ENCODE measurements around the gene CPT1A. TPM values are rescaled to one million over a fixed set of nuclear protein-coding genes. Genes with fewer than 3 reads are reported as not detected.

The CPT1A gene
- polyA plus RNA-seq, 2 donors = 8.4 to 13.8 TPM

DNA sequence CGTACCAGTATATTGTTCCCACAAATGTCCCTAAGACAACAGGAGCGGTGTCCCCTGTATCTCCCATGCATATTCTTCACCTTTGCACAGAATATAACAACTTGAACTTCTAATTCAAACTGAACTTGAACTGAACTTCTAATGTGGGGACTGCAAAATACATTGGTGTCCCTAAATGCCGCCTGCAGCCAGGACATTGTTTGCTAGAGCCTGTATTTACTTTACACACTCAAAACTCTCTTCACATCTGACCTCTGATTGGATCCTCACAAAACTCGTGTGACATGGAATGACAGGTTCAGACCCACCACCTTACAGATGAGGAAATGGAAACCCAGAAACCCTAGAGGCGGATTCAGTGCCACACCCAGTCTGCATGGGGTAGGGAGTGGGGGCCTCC, 6.4 kb downstream of the CPT1A start:
- 73 to 75% methylated on average over 5 of the region's 5 CpGs for WGBS, 2 donors
- peak overlapping the region in 1 of 2 donors; percentile 20 for H3K27ac ChIP-seq (ENCODE audit: low read depth in 2 of 2, low read length in 1 of 2)
- H3K4me1 ChIP-seq (ENCODE audit: control insufficient read depth in 2 of 2, insufficient read depth in 2 of 2, low read length in 1 of 2) = peaks cover 7 to 32% of the 10 kb centered on the region in 2 donors
- H3K9me3 ChIP-seq (ENCODE audit: control insufficient read depth in 2 of 2, insufficient read depth in 1 of 2, low read depth in 1 of 2, low read length in 1 of 2) = no peaks in the 10 kb centered on the region
- no peak overlapping the region for H3K4me3 ChIP-seq (ENCODE audit: low read depth in 1 of 2, low read length in 2 of 2)
- H3K36me3 ChIP-seq (ENCODE audit: control insufficient read depth in 2 of 2, insufficient read depth in 2 of 2, low read length in 1 of 2) = no peaks in the 10 kb centered on the region
- H3K27me3 ChIP-seq (ENCODE audit: control insufficient read depth in 1 of 2, insufficient read depth in 2 of 2, low read length in 2 of 2) = no peaks in the 10 kb centered on the region

GRCh38 chr11:68832476-68833181, 9.1 kb downstream of the CPT1A start:
- H3K27me3 ChIP-seq (ENCODE audit: control insufficient read depth in 1 of 2, insufficient read depth in 2 of 2, low read length in 2 of 2) = no peaks in the 10 kb centered on the region
- peak overlapping the region in 1 of 2 donors; percentile 24 for H3K27ac ChIP-seq (ENCODE audit: low read depth in 2 of 2, low read length in 1 of 2)
- H3K4me3 ChIP-seq (ENCODE audit: low read depth in 1 of 2, low read length in 2 of 2) = no peak overlapping the region
- no peaks in the 10 kb centered on the region for H3K36me3 ChIP-seq (ENCODE audit: control insufficient read depth in 2 of 2, insufficient read depth in 2 of 2, low read length in 1 of 2)
- WGBS, 2 donors = 64 to 65% methylated on average over 8 of the region's 8 CpGs
- peaks cover 4 to 16% of the 10 kb centered on the region in 2 donors for H3K4me1 ChIP-seq (ENCODE audit: control insufficient read depth in 2 of 2, insufficient read depth in 2 of 2, low read length in 1 of 2)
- no peaks in the 10 kb centered on the region for H3K9me3 ChIP-seq (ENCODE audit: control insufficient read depth in 2 of 2, insufficient read depth in 1 of 2, low read depth in 1 of 2, low read length in 1 of 2)

DNA sequence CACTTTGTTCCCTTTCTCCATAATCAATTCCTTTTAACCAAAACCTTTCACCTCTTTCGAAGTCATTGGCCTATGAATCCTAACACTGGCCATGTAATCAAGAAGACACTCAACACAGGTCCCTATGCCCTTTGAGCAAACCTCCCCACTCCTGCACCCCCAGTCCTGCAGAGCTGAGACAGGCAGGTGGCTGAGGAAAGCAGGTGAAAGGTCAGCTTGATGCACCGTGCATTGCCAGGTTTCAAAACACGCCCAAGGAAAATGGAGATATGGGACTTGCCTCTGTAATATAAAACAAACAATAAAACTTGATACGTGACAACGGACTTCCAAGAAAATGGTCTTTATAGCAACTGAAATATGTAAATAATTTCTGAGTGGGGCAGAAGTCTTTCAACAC, 10.6 kb downstream of the CPT1A start:
- H3K27me3 ChIP-seq (ENCODE audit: control insufficient read depth in 1 of 2, insufficient read depth in 2 of 2, low read length in 2 of 2) = no peaks in the 10 kb centered on the region
- no peak overlapping the region for H3K4me3 ChIP-seq (ENCODE audit: low read depth in 1 of 2, low read length in 2 of 2)
- H3K27ac ChIP-seq (ENCODE audit: low read depth in 2 of 2, low read length in 1 of 2) = no peak overlapping the region
- no peaks in the 10 kb centered on the region for H3K36me3 ChIP-seq (ENCODE audit: control insufficient read depth in 2 of 2, insufficient read depth in 2 of 2, low read length in 1 of 2)
- H3K9me3 ChIP-seq (ENCODE audit: control insufficient read depth in 2 of 2, insufficient read depth in 1 of 2, low read depth in 1 of 2, low read length in 1 of 2) = no peaks in the 10 kb centered on the region
- peaks cover 4 to 10% of the 10 kb centered on the region in 2 donors for H3K4me1 ChIP-seq (ENCODE audit: control insufficient read depth in 2 of 2, insufficient read depth in 2 of 2, low read length in 1 of 2)
- 74 to 79% methylated on average over 5 of the region's 5 CpGs for WGBS, 2 donors

GRCh38 chr11:68829581-68829980, 12.1 kb downstream of the CPT1A start:
- H3K27me3 ChIP-seq (ENCODE audit: control insufficient read depth in 1 of 2, insufficient read depth in 2 of 2, low read length in 2 of 2) = no peaks in the 10 kb centered on the region
- no peaks in the 10 kb centered on the region for H3K36me3 ChIP-seq (ENCODE audit: control insufficient read depth in 2 of 2, insufficient read depth in 2 of 2, low read length in 1 of 2)
- no peak overlapping the region for H3K4me3 ChIP-seq (ENCODE audit: low read depth in 1 of 2, low read length in 2 of 2)
- 84 to 93% methylated on average over 15 of the region's 15 CpGs for WGBS, 2 donors
- peaks cover 2 to 4% of the 10 kb centered on the region in 2 donors for H3K4me1 ChIP-seq (ENCODE audit: control insufficient read depth in 2 of 2, insufficient read depth in 2 of 2, low read length in 1 of 2)
- H3K9me3 ChIP-seq (ENCODE audit: control insufficient read depth in 2 of 2, insufficient read depth in 1 of 2, low read depth in 1 of 2, low read length in 1 of 2) = no peaks in the 10 kb centered on the region
- H3K27ac ChIP-seq (ENCODE audit: low read depth in 2 of 2, low read length in 1 of 2) = no peak overlapping the region

DNA sequence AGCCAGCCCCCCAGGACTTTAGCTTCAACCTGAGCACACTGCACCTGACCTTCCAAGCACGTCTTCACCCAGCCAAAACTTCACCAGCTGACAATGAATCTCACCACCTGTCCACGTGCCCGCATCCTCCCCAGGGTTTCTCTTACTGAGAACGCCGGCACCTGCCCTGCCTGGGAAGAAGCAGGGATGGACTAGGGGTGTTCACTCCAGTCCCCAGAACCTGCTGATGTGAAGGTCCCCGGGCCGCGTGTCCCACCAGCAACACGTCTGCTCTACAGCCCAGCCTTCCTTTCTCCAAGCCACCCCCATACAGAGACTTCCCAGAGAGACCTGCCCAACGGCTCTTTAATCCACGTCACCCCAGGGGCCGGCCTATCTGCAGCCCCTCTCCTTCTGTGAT, 12.8 kb downstream of the CPT1A start:
- H3K4me3 ChIP-seq (ENCODE audit: low read depth in 1 of 2, low read length in 2 of 2) = no peak overlapping the region
- peaks cover 2 to 4% of the 10 kb centered on the region in 2 donors for H3K4me1 ChIP-seq (ENCODE audit: control insufficient read depth in 2 of 2, insufficient read depth in 2 of 2, low read length in 1 of 2)
- no peaks in the 10 kb centered on the region for H3K9me3 ChIP-seq (ENCODE audit: control insufficient read depth in 2 of 2, insufficient read depth in 1 of 2, low read depth in 1 of 2, low read length in 1 of 2)
- no peaks in the 10 kb centered on the region for H3K36me3 ChIP-seq (ENCODE audit: control insufficient read depth in 2 of 2, insufficient read depth in 2 of 2, low read length in 1 of 2)
- no peaks in the 10 kb centered on the region for H3K27me3 ChIP-seq (ENCODE audit: control insufficient read depth in 1 of 2, insufficient read depth in 2 of 2, low read length in 2 of 2)
- H3K27ac ChIP-seq (ENCODE audit: low read depth in 2 of 2, low read length in 1 of 2) = no peak overlapping the region
- 68 to 78% methylated on average over 12 of the region's 12 CpGs for WGBS, 2 donors

DNA sequence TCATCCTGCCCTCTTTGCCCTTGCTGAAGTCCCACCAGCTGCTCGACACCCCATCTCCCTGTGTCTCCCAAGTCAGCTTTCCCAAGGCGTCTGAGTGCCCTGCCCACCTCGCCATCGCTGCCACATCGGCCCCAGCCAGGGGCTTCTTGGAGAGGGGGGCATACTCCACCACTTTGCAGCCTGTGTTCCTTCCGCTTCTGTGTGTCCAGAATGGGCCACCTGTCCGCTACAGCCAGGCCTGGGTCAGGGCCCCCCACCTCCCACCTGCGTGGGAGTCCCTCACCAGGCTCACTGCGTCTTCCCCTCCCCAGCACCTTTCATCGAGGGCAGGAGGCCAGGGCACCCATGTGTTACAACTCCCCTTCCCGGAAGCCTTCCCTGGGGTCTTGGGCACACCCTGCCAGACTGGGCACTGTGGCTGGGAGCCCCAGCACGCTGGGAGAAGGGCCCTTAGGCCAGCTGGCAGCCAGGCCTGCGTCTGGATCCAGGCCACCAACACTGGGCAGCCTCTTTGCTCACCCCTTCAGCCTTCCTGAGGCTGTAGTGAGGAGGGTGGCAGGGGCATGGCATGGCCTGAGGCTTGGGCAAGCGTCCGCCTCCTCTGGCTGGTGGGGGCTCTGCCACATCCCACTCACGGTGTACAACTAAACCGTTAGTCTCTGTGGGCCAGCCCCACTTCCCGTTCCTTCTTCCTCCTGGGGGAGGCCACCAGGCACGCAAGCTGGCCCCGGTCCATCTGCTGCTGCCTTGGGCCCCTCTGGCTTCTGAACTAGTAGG, 13.4 kb downstream of the CPT1A start:
- WGBS, 2 donors = 64 to 67% methylated on average over 19 to 20 of the region's 20 CpGs
- Histone ChIP-seq H3K27me3 (ENCODE audit: control insufficient read depth in 1 of 2, insufficient read depth in 2 of 2, low read length in 2 of 2) (no peaks in the 10 kb centered on the region), H3K9me3 (ENCODE audit: control insufficient read depth in 2 of 2, insufficient read depth in 1 of 2, low read depth in 1 of 2, low read length in 1 of 2) (no peaks in the 10 kb centered on the region), H3K4me1 (ENCODE audit: control insufficient read depth in 2 of 2, insufficient read depth in 2 of 2, low read length in 1 of 2) (peaks cover 2 to 4% of the 10 kb centered on the region in 2 donors), H3K4me3 (ENCODE audit: low read depth in 1 of 2, low read length in 2 of 2) (no peak overlapping the region), H3K27ac (ENCODE audit: low read depth in 2 of 2, low read length in 1 of 2) (no peak overlapping the region), H3K36me3 (ENCODE audit: control insufficient read depth in 2 of 2, insufficient read depth in 2 of 2, low read length in 1 of 2) (no peaks in the 10 kb centered on the region)

DNA sequence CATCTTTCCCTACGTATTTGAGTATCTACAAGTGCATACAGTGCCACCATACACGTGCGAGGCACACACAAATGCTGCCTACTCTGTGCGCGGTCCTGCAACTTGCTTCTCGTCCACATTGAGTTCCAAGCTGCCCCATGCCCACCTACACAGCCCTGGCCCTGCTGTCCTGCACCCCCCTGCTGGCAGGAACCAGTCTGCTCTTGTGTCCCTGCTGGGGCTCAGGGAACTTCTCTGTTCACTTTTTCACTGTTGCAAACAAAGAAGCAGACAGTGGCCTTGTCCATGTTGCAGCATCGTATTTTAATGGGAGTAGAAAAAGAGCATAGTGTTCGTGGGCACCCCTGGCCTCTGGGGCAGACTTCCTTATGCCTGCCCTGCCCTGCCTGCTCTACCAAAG, 14.0 kb downstream of the CPT1A start:
- Histone ChIP-seq H3K36me3 (ENCODE audit: control insufficient read depth in 2 of 2, insufficient read depth in 2 of 2, low read length in 1 of 2) (no peaks in the 10 kb centered on the region), H3K4me1 (ENCODE audit: control insufficient read depth in 2 of 2, insufficient read depth in 2 of 2, low read length in 1 of 2) (peaks cover 2 to 4% of the 10 kb centered on the region in 2 donors), H3K27me3 (ENCODE audit: control insufficient read depth in 1 of 2, insufficient read depth in 2 of 2, low read length in 2 of 2) (no peaks in the 10 kb centered on the region), H3K27ac (ENCODE audit: low read depth in 2 of 2, low read length in 1 of 2) (no peak overlapping the region), H3K9me3 (ENCODE audit: control insufficient read depth in 2 of 2, insufficient read depth in 1 of 2, low read depth in 1 of 2, low read length in 1 of 2) (no peaks in the 10 kb centered on the region), H3K4me3 (ENCODE audit: low read depth in 1 of 2, low read length in 2 of 2) (no peak overlapping the region)
- 78 to 79% methylated on average over 8 of the region's 8 CpGs for WGBS, 2 donors

DNA sequence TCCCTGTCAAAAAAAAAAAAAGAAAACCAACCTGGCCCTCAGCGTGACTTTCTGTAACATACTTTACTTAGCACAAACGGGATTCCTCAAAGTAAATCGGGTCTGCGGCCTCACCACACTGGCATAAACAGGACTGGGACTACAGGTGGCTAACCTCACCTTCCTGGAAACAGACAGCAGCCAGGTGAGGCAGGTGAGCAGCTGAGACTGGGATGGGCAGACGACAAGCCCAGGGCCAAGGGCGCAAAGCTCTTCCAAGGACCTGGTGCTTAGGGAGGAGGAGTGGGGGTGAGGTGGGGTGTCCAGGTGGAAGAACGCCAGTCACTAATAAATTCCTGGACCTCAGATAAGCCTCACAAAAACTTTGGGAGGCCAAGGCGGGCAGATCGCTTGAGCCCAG, 15.0 kb downstream of the CPT1A start:
- Histone ChIP-seq H3K4me1 (ENCODE audit: control insufficient read depth in 2 of 2, insufficient read depth in 2 of 2, low read length in 1 of 2) (peaks cover 1 to 2% of the 10 kb centered on the region in 2 donors), H3K27me3 (ENCODE audit: control insufficient read depth in 1 of 2, insufficient read depth in 2 of 2, low read length in 2 of 2) (no peaks in the 10 kb centered on the region), H3K36me3 (ENCODE audit: control insufficient read depth in 2 of 2, insufficient read depth in 2 of 2, low read length in 1 of 2) (no peaks in the 10 kb centered on the region), H3K27ac (ENCODE audit: low read depth in 2 of 2, low read length in 1 of 2) (no peak overlapping the region), H3K4me3 (ENCODE audit: low read depth in 1 of 2, low read length in 2 of 2) (no peak overlapping the region), H3K9me3 (ENCODE audit: control insufficient read depth in 2 of 2, insufficient read depth in 1 of 2, low read depth in 1 of 2, low read length in 1 of 2) (no peaks in the 10 kb centered on the region)
- 85 to 95% methylated on average over 9 of the region's 9 CpGs for WGBS, 2 donors

DNA sequence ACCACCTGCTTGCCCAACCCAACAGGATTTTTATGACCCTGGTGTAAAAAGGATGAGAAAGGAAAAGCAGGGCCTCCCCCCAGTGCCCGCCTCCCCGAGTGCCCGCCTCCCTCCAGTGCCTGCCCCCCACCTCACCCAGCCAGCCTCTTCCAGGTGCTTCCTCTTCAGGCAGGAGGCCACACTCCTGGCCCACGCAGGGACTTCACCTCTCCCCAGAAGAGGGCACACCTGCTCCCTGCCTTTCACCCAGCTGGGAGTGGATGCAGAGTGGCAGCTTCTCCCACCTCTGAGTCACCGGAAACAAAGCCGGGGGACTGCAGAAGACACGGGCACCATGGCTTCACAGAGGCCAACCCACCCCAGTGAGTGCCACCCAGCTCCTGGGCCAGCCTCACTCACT, 16.1 kb downstream of the CPT1A start:
- no peak overlapping the region for H3K4me3 ChIP-seq (ENCODE audit: low read depth in 1 of 2, low read length in 2 of 2)
- no peaks in the 10 kb centered on the region for H3K27me3 ChIP-seq (ENCODE audit: control insufficient read depth in 1 of 2, insufficient read depth in 2 of 2, low read length in 2 of 2)
- peaks cover 0 to 2% of the 10 kb centered on the region in 2 donors for H3K4me1 ChIP-seq (ENCODE audit: control insufficient read depth in 2 of 2, insufficient read depth in 2 of 2, low read length in 1 of 2)
- 46 to 59% methylated on average over 7 of the region's 7 CpGs for WGBS, 2 donors
- H3K9me3 ChIP-seq (ENCODE audit: control insufficient read depth in 2 of 2, insufficient read depth in 1 of 2, low read depth in 1 of 2, low read length in 1 of 2) = no peaks in the 10 kb centered on the region
- H3K36me3 ChIP-seq (ENCODE audit: control insufficient read depth in 2 of 2, insufficient read depth in 2 of 2, low read length in 1 of 2) = no peaks in the 10 kb centered on the region
- H3K27ac ChIP-seq (ENCODE audit: low read depth in 2 of 2, low read length in 1 of 2) = no peak overlapping the region

All from esophagus (tissue), 2 donors.